HL-60 (cell line): Measurements from ENCODE around the gene KIAA1671.

Experiments used
- GABPA ChIP-seq: IDR thresholded peaks from 2 replicates; pipeline ENCODE4 v1.6.1; 2012; ENCODE audit warnings: low read depth
- POLR2AphosphoS5 ChIP-seq: IDR thresholded peaks from 2 replicates; pipeline ENCODE4 v1.6.1; 2012; ENCODE audit warnings: low read depth
- TF ChIP-seq, protein P1 (sequence below): IDR thresholded peaks from one replicate; pipeline ENCODE4 v1.5.1; 2011; ENCODE audit warnings: low read length, control low read depth, inconsistent platforms; ENCODE audit not compliant: insufficient read depth

DNA sequence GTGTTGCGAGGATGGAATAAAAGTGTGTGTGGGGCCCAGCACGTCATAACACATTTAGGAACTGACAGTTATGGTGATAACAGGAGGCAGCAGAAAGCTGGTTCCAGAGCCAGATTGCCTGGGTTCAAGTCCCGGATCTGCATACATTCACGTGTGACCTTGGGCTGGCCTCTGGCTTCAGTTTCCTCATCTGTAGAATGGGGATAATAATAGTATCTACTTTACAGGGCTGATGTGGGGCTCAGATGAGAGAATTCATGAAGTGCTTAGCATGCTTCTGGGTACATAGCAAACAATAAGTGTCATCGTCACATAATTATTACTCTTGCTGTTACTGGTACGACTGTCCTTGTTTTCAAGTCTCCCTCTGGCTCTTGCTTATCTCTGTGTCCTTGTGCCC lies 97.3 kb downstream of the KIAA1671 start:
- TF ChIP-seq, protein P1, sequence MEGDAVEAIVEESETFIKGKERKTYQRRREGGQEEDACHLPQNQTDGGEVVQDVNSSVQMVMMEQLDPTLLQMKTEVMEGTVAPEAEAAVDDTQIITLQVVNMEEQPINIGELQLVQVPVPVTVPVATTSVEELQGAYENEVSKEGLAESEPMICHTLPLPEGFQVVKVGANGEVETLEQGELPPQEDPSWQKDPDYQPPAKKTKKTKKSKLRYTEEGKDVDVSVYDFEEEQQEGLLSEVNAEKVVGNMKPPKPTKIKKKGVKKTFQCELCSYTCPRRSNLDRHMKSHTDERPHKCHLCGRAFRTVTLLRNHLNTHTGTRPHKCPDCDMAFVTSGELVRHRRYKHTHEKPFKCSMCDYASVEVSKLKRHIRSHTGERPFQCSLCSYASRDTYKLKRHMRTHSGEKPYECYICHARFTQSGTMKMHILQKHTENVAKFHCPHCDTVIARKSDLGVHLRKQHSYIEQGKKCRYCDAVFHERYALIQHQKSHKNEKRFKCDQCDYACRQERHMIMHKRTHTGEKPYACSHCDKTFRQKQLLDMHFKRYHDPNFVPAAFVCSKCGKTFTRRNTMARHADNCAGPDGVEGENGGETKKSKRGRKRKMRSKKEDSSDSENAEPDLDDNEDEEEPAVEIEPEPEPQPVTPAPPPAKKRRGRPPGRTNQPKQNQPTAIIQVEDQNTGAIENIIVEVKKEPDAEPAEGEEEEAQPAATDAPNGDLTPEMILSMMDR, result no peak
- TF ChIP-seq POLR2AphosphoS5, result no peak
- no peak for TF ChIP-seq GABPA
